ENCODE measurements around the gene TMEM170B. TPM values are rescaled to one million over a fixed set of nuclear protein-coding genes. Genes with fewer than 3 reads are reported as not detected.

Gene TMEM170B
- polyA plus RNA-seq, 1 donor (not counting 4 experiments of a cell fraction or from before 2014, with no cell fraction given), result 0.08 TPM

DNA sequence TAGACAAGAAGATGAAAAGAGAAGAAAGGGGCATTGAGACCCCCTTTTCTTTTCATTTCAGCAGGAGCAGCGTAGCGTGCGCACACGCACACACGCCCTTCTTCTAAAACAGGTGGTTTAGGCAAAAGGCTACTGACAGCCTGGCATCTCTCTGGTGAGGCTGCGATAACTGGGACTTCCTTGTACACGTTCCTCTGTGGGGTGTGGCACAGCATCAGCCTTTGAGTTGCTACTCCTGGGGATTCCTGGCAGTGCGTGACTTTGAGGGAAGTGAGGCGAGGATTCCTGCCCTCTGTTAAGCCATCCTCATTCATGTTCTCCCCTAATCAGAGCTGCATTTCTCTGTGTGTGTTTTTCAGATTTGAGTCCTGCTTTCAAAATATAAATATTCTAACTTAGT is 94.7 kb downstream of the TMEM170B start:
- peak overlapping the region; percentile 42 for H3K4me2 ChIP-seq (ENCODE audit: control insufficient read depth, extremely low read depth, insufficient read depth, low read depth, low read length)

DNA sequence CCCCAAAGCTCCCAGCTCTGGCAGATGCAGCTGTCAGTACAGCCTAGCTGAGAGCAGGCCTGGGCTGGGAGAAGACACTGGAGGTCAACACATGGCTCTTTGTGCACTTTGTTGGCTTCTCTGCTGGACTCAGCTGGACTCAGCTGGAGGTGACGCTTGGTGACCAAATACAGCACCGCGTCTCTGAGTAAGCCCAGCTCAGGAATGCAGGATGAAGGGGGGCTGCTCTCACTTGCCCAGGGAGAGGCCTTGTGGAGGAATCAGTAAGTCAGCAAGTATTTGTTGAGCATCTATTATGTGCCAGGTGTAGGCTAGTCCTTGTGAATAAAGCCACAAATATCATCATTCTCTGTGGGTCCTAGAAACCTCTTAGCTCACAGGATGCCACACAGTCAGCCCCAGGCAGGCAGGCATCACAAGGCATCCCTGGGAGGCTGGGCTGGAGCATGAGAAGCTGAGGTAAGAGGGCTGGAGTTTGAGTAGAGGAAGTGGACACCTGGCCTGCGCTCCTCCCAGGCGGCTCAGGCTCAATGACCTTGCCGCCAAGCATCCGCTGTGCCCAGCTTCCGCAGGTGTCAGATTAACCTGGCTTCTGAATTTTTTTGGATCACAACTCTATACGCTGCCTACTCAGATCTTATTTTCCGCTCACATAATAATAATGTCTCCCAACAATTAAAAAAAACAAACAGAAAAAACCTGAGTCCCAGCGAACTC is 95.4 kb downstream of the TMEM170B start:
- Histone ChIP-seq H3K4me3 (ENCODE audit: control insufficient read depth in 2 of 3, extremely low read depth in 1 of 3, insufficient read depth in 2 of 3, low read depth in 1 of 3, low read length in 3 of 3) (no peak overlapping the region), H3K9me3 (ENCODE audit: control insufficient read depth, low read depth, low read length) (no peaks in the 10 kb centered on the region), H3K4me1 (ENCODE audit: control insufficient read depth, extremely low read depth, insufficient read depth, low read length) (peaks cover 16% of the 10 kb centered on the region), H3K27me3 (ENCODE audit: control insufficient read depth, extremely low read depth, insufficient read depth, low read length) (peaks cover 4% of the 10 kb centered on the region), H3K9me1 (ENCODE audit: control insufficient read depth, extremely low read depth, insufficient read depth, low read length) (no peaks in the 10 kb centered on the region), H3K27ac (ENCODE audit: control insufficient read depth, insufficient read depth, low read length) (peak overlapping the region; percentile 37), H4K20me1 (ENCODE audit: control insufficient read depth, extremely low read depth, insufficient read depth, low read length) (no peaks in the 10 kb centered on the region), H2AFZ (ENCODE audit: control insufficient read depth, low read length) (peak overlapping the region; percentile 10), H3K4me2 (ENCODE audit: control insufficient read depth, extremely low read depth, insufficient read depth, low read depth, low read length) (peak overlapping the region; percentile 42), H3K36me3 (ENCODE audit: control insufficient read depth in 2 of 2, extremely low read depth in 1 of 2, insufficient read depth in 2 of 2, low read length in 2 of 2) (no peaks in the 10 kb centered on the region), H3K79me2 (ENCODE audit: control insufficient read depth, insufficient read depth, low read length) (no peaks in the 10 kb centered on the region), H3K9ac (ENCODE audit: control insufficient read depth, extremely low read depth, insufficient read depth, low read length) (peak overlapping the region; percentile 18)
- TF ChIP-seq, protein P1, sequence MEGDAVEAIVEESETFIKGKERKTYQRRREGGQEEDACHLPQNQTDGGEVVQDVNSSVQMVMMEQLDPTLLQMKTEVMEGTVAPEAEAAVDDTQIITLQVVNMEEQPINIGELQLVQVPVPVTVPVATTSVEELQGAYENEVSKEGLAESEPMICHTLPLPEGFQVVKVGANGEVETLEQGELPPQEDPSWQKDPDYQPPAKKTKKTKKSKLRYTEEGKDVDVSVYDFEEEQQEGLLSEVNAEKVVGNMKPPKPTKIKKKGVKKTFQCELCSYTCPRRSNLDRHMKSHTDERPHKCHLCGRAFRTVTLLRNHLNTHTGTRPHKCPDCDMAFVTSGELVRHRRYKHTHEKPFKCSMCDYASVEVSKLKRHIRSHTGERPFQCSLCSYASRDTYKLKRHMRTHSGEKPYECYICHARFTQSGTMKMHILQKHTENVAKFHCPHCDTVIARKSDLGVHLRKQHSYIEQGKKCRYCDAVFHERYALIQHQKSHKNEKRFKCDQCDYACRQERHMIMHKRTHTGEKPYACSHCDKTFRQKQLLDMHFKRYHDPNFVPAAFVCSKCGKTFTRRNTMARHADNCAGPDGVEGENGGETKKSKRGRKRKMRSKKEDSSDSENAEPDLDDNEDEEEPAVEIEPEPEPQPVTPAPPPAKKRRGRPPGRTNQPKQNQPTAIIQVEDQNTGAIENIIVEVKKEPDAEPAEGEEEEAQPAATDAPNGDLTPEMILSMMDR (optimal IDR thresholded peaks at IDR 0.05 in 1 of 3, IDR thresholded peaks at IDR 0.05 in 1 of 3, conservative IDR thresholded peaks at IDR 0.05 in 1 of 3; ENCODE audit: extremely low read depth in 1 of 3, insufficient read depth in 2 of 3, low read length in 3 of 3), result no peak
- TF ChIP-seq EZH2 (IDR thresholded peaks at IDR 0.05; ENCODE audit: low read length), result no peak
- dilution Hi-C loops (cut with MboI; ENCODE audit: extremely low pct_ligation_motif_present, low sequenced_read_pairs), result no loop called here
- FAIRE-seq (peak; percentile 61), DNase-seq (ENCODE audit: low read depth, low spot score) (peak; percentile 84)

More for the DNA sequence above, 94.7 kb downstream of the TMEM170B start:
- TF ChIP-seq, protein P1 (optimal IDR thresholded peaks at IDR 0.05 in 1 of 3, IDR thresholded peaks at IDR 0.05 in 1 of 3, conservative IDR thresholded peaks at IDR 0.05 in 1 of 3; ENCODE audit: extremely low read depth in 1 of 3, insufficient read depth in 2 of 3, low read length in 3 of 3), result no peak
- TF ChIP-seq EZH2 (IDR thresholded peaks at IDR 0.05; ENCODE audit: low read length), result no peak
- H3K27ac ChIP-seq (ENCODE audit: control insufficient read depth, insufficient read depth, low read length), result peak overlapping the region; percentile 37
- no peaks in the 10 kb centered on the region for H3K9me1 ChIP-seq (ENCODE audit: control insufficient read depth, extremely low read depth, insufficient read depth, low read length)
- no peaks in the 10 kb centered on the region for H4K20me1 ChIP-seq (ENCODE audit: control insufficient read depth, extremely low read depth, insufficient read depth, low read length)
- H3K9me3 ChIP-seq (ENCODE audit: control insufficient read depth, low read depth, low read length), result no peaks in the 10 kb centered on the region
- no peak overlapping the region for H3K4me3 ChIP-seq (ENCODE audit: control insufficient read depth in 2 of 3, extremely low read depth in 1 of 3, insufficient read depth in 2 of 3, low read depth in 1 of 3, low read length in 3 of 3)
- H2AFZ ChIP-seq (ENCODE audit: control insufficient read depth, low read length), result no peak overlapping the region
- dilution Hi-C loops (cut with MboI; ENCODE audit: extremely low pct_ligation_motif_present, low sequenced_read_pairs), result no loop called here
- peaks cover 16% of the 10 kb centered on the region for H3K4me1 ChIP-seq (ENCODE audit: control insufficient read depth, extremely low read depth, insufficient read depth, low read length)
- H3K9ac ChIP-seq (ENCODE audit: control insufficient read depth, extremely low read depth, insufficient read depth, low read length), result peak overlapping the region; percentile 18
- FAIRE-seq (peak; percentile 97), DNase-seq (ENCODE audit: low read depth, low spot score) (peak; percentile 52)
- no peaks in the 10 kb centered on the region for H3K36me3 ChIP-seq (ENCODE audit: control insufficient read depth in 2 of 2, extremely low read depth in 1 of 2, insufficient read depth in 2 of 2, low read length in 2 of 2)
- H3K27me3 ChIP-seq (ENCODE audit: control insufficient read depth, extremely low read depth, insufficient read depth, low read length), result peaks cover 5% of the 10 kb centered on the region
- no peaks in the 10 kb centered on the region for H3K79me2 ChIP-seq (ENCODE audit: control insufficient read depth, insufficient read depth, low read length)

Small RNA genes within 50 kb of the gene (small RNA-seq; reads per million reads assigned to genes)
- 0 reads per million in 3 experiments for gene RNU1-64P (ENCODE audit: insufficient read length in 3 of 3, low read depth in 3 of 3, low replicate concordance in 1 of 3)

Other genes starting within 250 kb of the TMEM170B start
- 12.7 to 43.5 TPM (median 16.7 TPM) in 3 replicates for gene ADTRP, start 241.1 kb downstream of the TMEM170B start, polyA plus RNA-seq